OCI-M2 (cell line): Measurements from ENCODE around the gene VWA5B2.
"Not testable (repeated sequence)": the region's sequence is repeated elsewhere in the genome, so short reads cannot be mapped to it uniquely, and the experiment has no call there.

Experiments used
- DNase-seq: peaks from one replicate; lab custom pipeline; 2025; ENCODE audit not compliant: unreplicated experiment; lab: John Stamatoyannopoulos, UW

VWA5B2 gene

GRCh38 chr3:184241141-184241446 lies 11.7 kb downstream of the VWA5B2 start:
- DNase-seq = no peak

- no peak for DNase-seq
Observed at GRCh38 chr3:184241447-184242296, 12.3 kb downstream of the VWA5B2 start.

- DNase-seq = no peak
Observed at GRCh38 chr3:184242297-184242685, 12.9 kb downstream of the VWA5B2 start.

- DNase-seq = no peak
Observed at GRCh38 chr3:184248454-184249411, 19.3 kb downstream of the VWA5B2 start, which contains the start of gene ALG3. TSS of gene ALG3 (minus strand) at chr3:184248962. CDS start at chr3:184248940, 22 bp downstream.

GRCh38 chr3:184249412-184250166 lies 20.2 kb downstream of the VWA5B2 start, which contains the start of gene EEF1AKMT4:
TSS of gene EEF1AKMT4 (plus strand) at chr3:184249672. CDS start at chr3:184249695, 23 bp downstream.
- DNase-seq = peak; percentile 86

- peak; percentile 42 for DNase-seq
Observed at GRCh38 chr3:184250167-184250828, 20.9 kb downstream of the VWA5B2 start.

GRCh38 chr3:184255291-184256039 lies 26.1 kb downstream of the VWA5B2 start:
- DNase-seq = no peak

GRCh38 chr3:184257083-184257915 lies 27.9 kb downstream of the VWA5B2 start:
- no peak for DNase-seq

GRCh38 chr3:184258926-184259325 lies 29.5 kb downstream of the VWA5B2 start:
- DNase-seq = no peak

- DNase-seq = no peak
Observed at GRCh38 chr3:184259396-184259877, 30.1 kb downstream of the VWA5B2 start.

GRCh38 chr3:184259878-184260723 lies 30.7 kb downstream of the VWA5B2 start:
- DNase-seq = no peak

- no peak for DNase-seq
Observed at GRCh38 chr3:184260724-184261269, 31.4 kb downstream of the VWA5B2 start.

GRCh38 chr3:184261270-184261853 lies 32.0 kb downstream of the VWA5B2 start, which contains the start of gene CAMK2N2:
TSS of gene CAMK2N2 (minus strand) at chr3:184261553. CDS start at chr3:184261285, 268 bp downstream.
- peak; percentile 3 for DNase-seq

GRCh38 chr3:184261854-184262763 lies 32.7 kb downstream of the VWA5B2 start:
- DNase-seq = no peak

- no peak for DNase-seq
Observed at GRCh38 chr3:184262764-184263179, 33.4 kb downstream of the VWA5B2 start.

- not testable (repeated sequence) for DNase-seq
Observed at GRCh38 chr3:184267249-184267648, 37.9 kb downstream of the VWA5B2 start.
